ENCODE results near the gene NTN3. TPM values are rescaled to one million over a fixed set of nuclear protein-coding genes. Genes with fewer than 3 reads are reported as not detected.
A peak's percentile ranks its signal among the peaks of the same experiment; 100 is the strongest.

The NTN3 gene
- total and polyA plus RNA-seq, 10 donors: 0.03 to 0.28 (median 0.13) TPM; not detected in 5

GRCh38 chr16:2459647-2460390 is 11.3 kb upstream of the NTN3 start, which contains the start of gene TEDC2:
Gene TEDC2 (plus strand): TSS chr16:2460109. CDS start chr16:2460145, 36 bp downstream.
- H3K4me3 ChIP-seq: peak within 1 kb of the TSS; percentile 18 to 77 (median 64)
- DNase-seq: peak; percentile 99
- peaks cover 0 to 31% (median 6%) of the 10 kb centered on the region in 6 donors for H3K36me3 ChIP-seq
- intact Hi-C loops (cut with DNase I; ENCODE audit: low total_unique reads): no loop called here
- H3K27me3 ChIP-seq (replicated peaks in 1 of 7): peaks cover 0 to 3% (median 0%) of the 10 kb centered on the region in 7 donors
- TF ChIP-seq POLR2AphosphoS5 (IDR thresholded peaks at IDR 0.05) (peak; percentile 26 to 83 (median 71)), POLR2A (IDR thresholded peaks at IDR 0.05) (no peak), CTCF (IDR thresholded peaks at IDR 0.05 in 8 of 11, conservative IDR thresholded peaks at IDR 0.05 in 3 of 11) (peak in 3 of 11 experiments; percentile 23 to 30 (median 29))
- H3K4me1 ChIP-seq: peaks cover 0 to 26% (median 18%) of the 10 kb centered on the region in 6 donors
- peak within 1 kb of the TSS in 5 of 8 donors; percentile 5 to 62 (median 39) for H3K27ac ChIP-seq
- WGBS, 5 donors: 0 to 2% (median 1%) methylated on average over 41 to 66 of the region's 66 CpGs
- no peaks in the 10 kb centered on the region for H3K9me3 ChIP-seq

- Histone ChIP-seq H3K4me3 (peak overlapping the region; percentile 18 to 77 (median 64)), H3K27me3 (replicated peaks in 1 of 7) (peaks cover 0 to 3% (median 0%) of the 10 kb centered on the region in 7 donors), H3K4me1 (peaks cover 0 to 26% (median 18%) of the 10 kb centered on the region in 6 donors), H3K27ac (peak overlapping the region in 2 of 8 donors; percentile 58 to 62), H3K9me3 (no peaks in the 10 kb centered on the region), H3K36me3 (peaks cover 0 to 25% (median 6%) of the 10 kb centered on the region in 6 donors)
- intact Hi-C loops (cut with DNase I; ENCODE audit: low total_unique reads): no loop called here
- TF ChIP-seq POLR2AphosphoS5 (IDR thresholded peaks at IDR 0.05) (no peak), CTCF (IDR thresholded peaks at IDR 0.05 in 8 of 11, conservative IDR thresholded peaks at IDR 0.05 in 3 of 11) (no peak), POLR2A (IDR thresholded peaks at IDR 0.05) (no peak)
- no peak for DNase-seq
- 4 to 7% (median 6%) methylated on average over 5 to 20 of the region's 20 CpGs for WGBS, 5 donors
These were observed 10.7 kb upstream of the NTN3 start for GRCh38 chr16:2460391-2460713.

- H3K4me3 ChIP-seq: peak overlapping the region in 2 of 8 donors; percentile 67 to 77
- no peak for DNase-seq
- 77 to 91% (median 86%) methylated on average over 5 to 13 of the region's 13 CpGs for WGBS, 5 donors
These were observed 10.2 kb upstream of the NTN3 start for GRCh38 chr16:2460916-2461315.

More at GRCh38 chr16:2460916-2461315, 10.2 kb upstream of the NTN3 start:
- intact Hi-C loops (cut with DNase I; ENCODE audit: low total_unique reads): no loop called here
- Histone ChIP-seq H3K27me3 (replicated peaks in 1 of 7) (peaks cover 0 to 3% (median 0%) of the 10 kb centered on the region in 7 donors), H3K36me3 (peaks cover 0 to 20% (median 6%) of the 10 kb centered on the region in 6 donors), H3K9me3 (no peaks in the 10 kb centered on the region), H3K27ac (no peak overlapping the region), H3K4me1 (peaks cover 0 to 26% (median 18%) of the 10 kb centered on the region in 6 donors)
- no peak for TF ChIP-seq CTCF (IDR thresholded peaks at IDR 0.05 in 8 of 11, conservative IDR thresholded peaks at IDR 0.05 in 3 of 11)
- TF ChIP-seq POLR2AphosphoS5 (IDR thresholded peaks at IDR 0.05): no peak
